ENCODE measurements around the gene CCNG1.

DNA sequence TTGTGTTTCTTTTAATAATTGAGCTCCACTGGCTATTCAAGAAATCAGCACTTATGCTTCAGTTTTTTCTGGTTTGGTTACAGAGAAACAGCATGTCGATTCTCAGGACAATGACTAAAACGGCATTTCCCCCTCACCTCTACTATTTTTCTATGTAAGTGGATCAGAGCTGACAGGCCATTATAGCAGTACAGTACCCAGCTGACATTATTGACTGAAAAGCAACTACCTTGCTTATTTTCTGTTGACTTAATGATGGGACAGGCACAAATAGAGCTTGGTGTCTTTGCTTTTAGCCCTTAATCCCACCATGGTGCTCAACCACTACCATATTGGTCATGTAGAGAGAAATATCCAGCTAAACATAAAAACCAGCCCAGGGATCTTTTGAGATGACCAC lies 35.4 kb upstream of the CCNG1 start:
- TF ChIP-seq, protein P1, sequence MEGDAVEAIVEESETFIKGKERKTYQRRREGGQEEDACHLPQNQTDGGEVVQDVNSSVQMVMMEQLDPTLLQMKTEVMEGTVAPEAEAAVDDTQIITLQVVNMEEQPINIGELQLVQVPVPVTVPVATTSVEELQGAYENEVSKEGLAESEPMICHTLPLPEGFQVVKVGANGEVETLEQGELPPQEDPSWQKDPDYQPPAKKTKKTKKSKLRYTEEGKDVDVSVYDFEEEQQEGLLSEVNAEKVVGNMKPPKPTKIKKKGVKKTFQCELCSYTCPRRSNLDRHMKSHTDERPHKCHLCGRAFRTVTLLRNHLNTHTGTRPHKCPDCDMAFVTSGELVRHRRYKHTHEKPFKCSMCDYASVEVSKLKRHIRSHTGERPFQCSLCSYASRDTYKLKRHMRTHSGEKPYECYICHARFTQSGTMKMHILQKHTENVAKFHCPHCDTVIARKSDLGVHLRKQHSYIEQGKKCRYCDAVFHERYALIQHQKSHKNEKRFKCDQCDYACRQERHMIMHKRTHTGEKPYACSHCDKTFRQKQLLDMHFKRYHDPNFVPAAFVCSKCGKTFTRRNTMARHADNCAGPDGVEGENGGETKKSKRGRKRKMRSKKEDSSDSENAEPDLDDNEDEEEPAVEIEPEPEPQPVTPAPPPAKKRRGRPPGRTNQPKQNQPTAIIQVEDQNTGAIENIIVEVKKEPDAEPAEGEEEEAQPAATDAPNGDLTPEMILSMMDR (conservative IDR thresholded peaks at IDR 0.05; ENCODE audit: low read depth, low read length) = no peak
- TF ChIP-seq EZH2 (IDR thresholded peaks at IDR 0.05; ENCODE audit: borderline replicate concordance, low read depth, low read length, poor library complexity, severe bottlenecking) = no peak
